Ishikawa (cell line): ENCODE measurements around the gene ABCC3.

ENCODE experiments used
- CEBPB ChIP-seq: IDR thresholded peaks from 2 replicates; pipeline ENCODE4 v1.6.1; 2012
- FOXM1 ChIP-seq: IDR thresholded peaks from 2 replicates; pipeline ENCODE4 v1.6.1; 2012; ENCODE audit warnings: low read depth, borderline replicate concordance
- MAX ChIP-seq: IDR thresholded peaks from 2 replicates; pipeline ENCODE4 v1.6.1; 2012
- RAD21 ChIP-seq: IDR thresholded peaks from 2 replicates; pipeline ENCODE4 v1.6.1; 2012; ENCODE audit warnings: low read depth
- TAF1 ChIP-seq: IDR thresholded peaks from 2 replicates; pipeline ENCODE4 v1.6.1; 2012; ENCODE audit warnings: low read depth, mild to moderate bottlenecking
- TEAD4 ChIP-seq: IDR thresholded peaks from 2 replicates; pipeline ENCODE4 v1.6.1; 2012
- YY1 ChIP-seq: IDR thresholded peaks from 2 replicates; pipeline ENCODE4 v1.6.1; 2012; ENCODE audit warnings: low read depth

GRCh38 chr17:50603340-50603739 lies 31.3 kb upstream of the ABCC3 start:
- no peak for TF ChIP-seq TEAD4
- no peak for TF ChIP-seq RAD21
- no peak for TF ChIP-seq FOXM1
- TF ChIP-seq TAF1 = no peak
- no peak for TF ChIP-seq YY1
- TF ChIP-seq CEBPB = no peak
- TF ChIP-seq MAX = no peak
